ENCODE results near the gene RCOR3. TPM values are rescaled to one million over a fixed set of nuclear protein-coding genes. Genes with fewer than 3 reads are reported as not detected.

RCOR3 gene
- total RNA-seq, 1 donor: 39.8 TPM

- Histone ChIP-seq H3K27me3 (ENCODE audit: insufficient read depth, low read length) (no peaks in the 10 kb centered on the region), H4K20me1 (ENCODE audit: insufficient read depth, low read length) (peaks cover 5% of the 10 kb centered on the region), H3K4me3 (ENCODE audit: insufficient read depth, low read length) (peak overlapping the region; percentile 95), H3K36me3 (ENCODE audit: insufficient read depth, low read length) (peaks cover 4% of the 10 kb centered on the region), H2AFZ (ENCODE audit: low read length) (peak overlapping the region; percentile 96), H3K4me1 (ENCODE audit: insufficient read depth, low read length) (peaks cover 21% of the 10 kb centered on the region), H3K4me2 (ENCODE audit: insufficient read depth, low read length) (peak overlapping the region; percentile 100), H3K9me3 (ENCODE audit: low read depth, low read length) (no peaks in the 10 kb centered on the region), H3K79me2 (ENCODE audit: insufficient read depth, low read length) (peaks cover 26% of the 10 kb centered on the region), H3K27ac (ENCODE audit: low read depth, low read length) (peak overlapping the region; percentile 92)
- no peak for DNase-seq (ENCODE audit: insufficient read length, low spot score, missing footprints)
- TF ChIP-seq CTCF (IDR thresholded peaks at IDR 0.05; ENCODE audit: extremely low read depth, low read depth, low read length): no peak
Measured at GRCh38 chr1:211257826-211258225, 1.3 kb upstream of the RCOR3 start.

- peak; percentile 58 for DNase-seq (ENCODE audit: insufficient read length, low spot score, missing footprints)
- peak overlapping the region; percentile 96 for H2AFZ ChIP-seq (ENCODE audit: low read length)
Measured at GRCh38 chr1:211258310-211258755, 833 bp upstream of the RCOR3 start.

GRCh38 chr1:211259638-211260126, 516 bp downstream of the RCOR3 start:
- Histone ChIP-seq H3K4me2 (ENCODE audit: insufficient read depth, low read length) (peak overlapping the region; percentile 90), H3K36me3 (ENCODE audit: insufficient read depth, low read length) (peaks cover 4% of the 10 kb centered on the region), H2AFZ (ENCODE audit: low read length) (peak overlapping the region; percentile 86), H3K27ac (ENCODE audit: low read depth, low read length) (peak overlapping the region; percentile 69), H3K4me3 (ENCODE audit: insufficient read depth, low read length) (peak overlapping the region; percentile 95), H3K4me1 (ENCODE audit: insufficient read depth, low read length) (peaks cover 21% of the 10 kb centered on the region), H3K79me2 (ENCODE audit: insufficient read depth, low read length) (peaks cover 43% of the 10 kb centered on the region), H3K9me3 (ENCODE audit: low read depth, low read length) (no peaks in the 10 kb centered on the region), H3K27me3 (ENCODE audit: insufficient read depth, low read length) (no peaks in the 10 kb centered on the region), H4K20me1 (ENCODE audit: insufficient read depth, low read length) (peaks cover 5% of the 10 kb centered on the region)
- peak; percentile 90 for DNase-seq (ENCODE audit: insufficient read length, low spot score, missing footprints)
- no peak for TF ChIP-seq CTCF (IDR thresholded peaks at IDR 0.05; ENCODE audit: extremely low read depth, low read depth, low read length)

More at GRCh38 chr1:211258310-211258755, 833 bp upstream of the RCOR3 start:
- H3K4me3 ChIP-seq (ENCODE audit: insufficient read depth, low read length): peak overlapping the region; percentile 95
- H3K79me2 ChIP-seq (ENCODE audit: insufficient read depth, low read length): peaks cover 29% of the 10 kb centered on the region
- TF ChIP-seq CTCF (IDR thresholded peaks at IDR 0.05; ENCODE audit: extremely low read depth, low read depth, low read length): no peak
- peaks cover 21% of the 10 kb centered on the region for H3K4me1 ChIP-seq (ENCODE audit: insufficient read depth, low read length)
- H3K9me3 ChIP-seq (ENCODE audit: low read depth, low read length): no peaks in the 10 kb centered on the region
- no peaks in the 10 kb centered on the region for H3K27me3 ChIP-seq (ENCODE audit: insufficient read depth, low read length)
- peaks cover 4% of the 10 kb centered on the region for H3K36me3 ChIP-seq (ENCODE audit: insufficient read depth, low read length)
- H3K4me2 ChIP-seq (ENCODE audit: insufficient read depth, low read length): peak overlapping the region; percentile 100
- H3K27ac ChIP-seq (ENCODE audit: low read depth, low read length): peak overlapping the region; percentile 92
- H4K20me1 ChIP-seq (ENCODE audit: insufficient read depth, low read length): peaks cover 5% of the 10 kb centered on the region

GRCh38 chr1:211260141-211261107, 1.3 kb downstream of the RCOR3 start:
- Histone ChIP-seq H2AFZ (ENCODE audit: low read length) (peak overlapping the region; percentile 68), H3K27me3 (ENCODE audit: insufficient read depth, low read length) (no peaks in the 10 kb centered on the region), H3K4me3 (ENCODE audit: insufficient read depth, low read length) (peak overlapping the region; percentile 95), H4K20me1 (ENCODE audit: insufficient read depth, low read length) (peaks cover 10% of the 10 kb centered on the region), H3K9me3 (ENCODE audit: low read depth, low read length) (no peaks in the 10 kb centered on the region), H3K79me2 (ENCODE audit: insufficient read depth, low read length) (peaks cover 47% of the 10 kb centered on the region), H3K4me2 (ENCODE audit: insufficient read depth, low read length) (peak overlapping the region; percentile 90), H3K4me1 (ENCODE audit: insufficient read depth, low read length) (peaks cover 21% of the 10 kb centered on the region), H3K27ac (ENCODE audit: low read depth, low read length) (peak overlapping the region; percentile 58), H3K36me3 (ENCODE audit: insufficient read depth, low read length) (peaks cover 4% of the 10 kb centered on the region)
- no peak for TF ChIP-seq CTCF (IDR thresholded peaks at IDR 0.05; ENCODE audit: extremely low read depth, low read depth, low read length)
- DNase-seq (ENCODE audit: insufficient read length, low spot score, missing footprints): peak; percentile 92
